Mucosa of descending colon (tissue), 3 donors: ENCODE data around the gene RMI1. TPM values are rescaled to one million over a fixed set of nuclear protein-coding genes. Genes with fewer than 3 reads are reported as not detected.

Experiments
- ATAC-seq: fragments of 200-7000 bp; cut with Tn5 transposase; one replicate; pipeline ENCODE4 v1.9.1; 2020; ENCODE audit warnings: mild to moderate bottlenecking, moderate library complexity
- DNase-seq, 3 donors: peaks; one replicate each; pipeline ENCODE4 v3.0.0-alpha.2; 2020
- H3K36me3 ChIP-seq: fragments of 200-600 bp; one replicate; pipeline ENCODE4 v1.8.0; 2021; ENCODE audit warnings: low read depth, mild to moderate bottlenecking
- H3K4me1 ChIP-seq: fragments of 200-600 bp; one replicate; pipeline ENCODE4 v1.8.0; 2021; ENCODE audit warnings: low read depth, mild to moderate bottlenecking
- H3K4me3 ChIP-seq: fragments of 200-600 bp; one replicate; pipeline ENCODE4 v1.8.0; 2021; ENCODE audit warnings: mild to moderate bottlenecking
- H3K9me3 ChIP-seq: fragments of 200-600 bp; one replicate; pipeline ENCODE4 v1.8.0; 2021; ENCODE audit warnings: mild to moderate bottlenecking
- CTCF ChIP-seq: fragments of 200-600 bp; IDR thresholded peaks from one replicate; pipeline ENCODE4 v1.8.0; 2022; ENCODE audit warnings: antibody characterized with exemption, mild to moderate bottlenecking
- intact Hi-C, 2 donors: fragments of 100-400 bp; cut with DNase I in 1 of 2; cut with micrococcal nuclease in 1 of 2; formaldehyde crosslinking; loops; one replicate each; pipeline versions ENCODE4 v1.11.0 to v1.11.1; 2022; cut with DNase I, micrococcal nuclease
- total RNA-seq, 3 donors: library from RNA; stranded (reverse); fragmentation: NEBNext Ultra II Directional in 2 of 3; extraction: Animal tissue kit (Norgen Biotek cat#: 25700) in 2 of 3; gene quantifications; one replicate each; pipeline versions ENCODE4 v1.2.1 to v1.2.4, GENCODE V29; 2021 to 2023
- donor health status: DM: no; HTN: no; CAD: no; lungs with moderate emphysema.
- donor health status: DM: no; HTN: no; CAD: no.
- donor health status: DM: no; HTN: yes; CAD: no.

The RMI1 gene
- total RNA-seq, 3 donors from 2014 or later: 7.0 to 15.6 (median 11.6) TPM

GRCh38 chr9:83964973-83965349 is 15.6 kb upstream of the RMI1 start:
- Histone ChIP-seq H3K4me1 (no peaks in the 10 kb centered on the region), H3K36me3 (peaks cover 13% of the 10 kb centered on the region), H3K9me3 (no peaks in the 10 kb centered on the region), H3K4me3 (no peak overlapping the region)
- intact Hi-C loops: no loop called here
- DNase-seq (no peak), ATAC-seq (peak; percentile 27)
- no peak for TF ChIP-seq CTCF

- intact Hi-C loops: no loop called here
- DNase-seq (no peak), ATAC-seq (peak; percentile 21)
- H3K4me3 ChIP-seq: no peak overlapping the region
- H3K36me3 ChIP-seq: peaks cover 14% of the 10 kb centered on the region
- no peaks in the 10 kb centered on the region for H3K9me3 ChIP-seq
- no peaks in the 10 kb centered on the region for H3K4me1 ChIP-seq
- no peak for TF ChIP-seq CTCF
Measured at GRCh38 chr9:83965350-83966208, 15.0 kb upstream of the RMI1 start.

GRCh38 chr9:83966209-83966582 is 14.4 kb upstream of the RMI1 start:
- Histone ChIP-seq H3K4me3 (no peak overlapping the region), H3K9me3 (no peaks in the 10 kb centered on the region), H3K4me1 (no peaks in the 10 kb centered on the region), H3K36me3 (peaks cover 16% of the 10 kb centered on the region)
- intact Hi-C loops: no loop called here
- TF ChIP-seq CTCF: no peak
- ATAC-seq (peak; percentile 15), DNase-seq (no peak)

GRCh38 chr9:83967073-83967472 is 13.5 kb upstream of the RMI1 start:
- DNase-seq: no peak
- ATAC-seq: no peak
- TF ChIP-seq CTCF: no peak
- Histone ChIP-seq H3K4me1 (no peaks in the 10 kb centered on the region), H3K4me3 (no peak overlapping the region), H3K36me3 (peaks cover 23% of the 10 kb centered on the region), H3K9me3 (no peaks in the 10 kb centered on the region)
- intact Hi-C loops: no loop called here

GRCh38 chr9:83969602-83970001 is 11.0 kb upstream of the RMI1 start:
- ATAC-seq (no peak), DNase-seq (no peak)
- Histone ChIP-seq H3K4me1 (no peaks in the 10 kb centered on the region), H3K36me3 (peaks cover 43% of the 10 kb centered on the region), H3K4me3 (no peak overlapping the region), H3K9me3 (no peaks in the 10 kb centered on the region)
- intact Hi-C loops: loop anchor here in 1 of 2 donors (10.0 kb wide), 1 partner anchor 205 kb away; no protein-coding TSS in a partner anchor
- TF ChIP-seq CTCF: no peak
